Right cardiac atrium (tissue), 5 donors: ENCODE results near the gene TMEM198. TPM values are rescaled to one million over a fixed set of nuclear protein-coding genes. Genes with fewer than 3 reads are reported as not detected.
A peak's percentile ranks its signal among the peaks of the same experiment; 100 is the strongest.

Experiments
- ATAC-seq, 2 donors: fragments of 200-7000 bp; cut with Tn5 transposase; one replicate each; pipeline versions ENCODE4 v1.8.0 to v1.9.1; 2020; ENCODE audit warnings: moderate library complexity in 2 of 2, mild to moderate bottlenecking in 1 of 2
- DNase-seq, 3 donors: peaks; one replicate each; pipeline ENCODE4 v3.0.0-alpha.2; 2020
- H3K27ac ChIP-seq: one replicate; pipeline ENCODE4 v1.5.1; 2013; ENCODE audit warnings: mild to moderate bottlenecking, low read length, control low read depth, moderate library complexity
- H3K27me3 ChIP-seq: one replicate; pipeline ENCODE4 v1.6.1; 2013; ENCODE audit not compliant: control insufficient read depth, insufficient read depth
- H3K4me1 ChIP-seq: one replicate; pipeline ENCODE4 v1.6.1; 2013; ENCODE audit warnings: low read length; ENCODE audit not compliant: control insufficient read depth, insufficient read depth
- H3K4me3 ChIP-seq: one replicate; pipeline ENCODE4 v1.5.1; 2013; ENCODE audit warnings: low read length, control low read depth
- H3K9me3 ChIP-seq: one replicate; pipeline ENCODE4 v1.6.1; 2013; ENCODE audit warnings: low read length; ENCODE audit not compliant: control insufficient read depth
- WGBS: extraction: QIAGEN DNeasy Blood & Tissue Kit; methylation state at CpG from one replicate; pipeline ENCODE4 v1.1.7; 2013; 5-methylcytosine and 5-hydroxymethylcytosine counted together
- intact Hi-C, 4 donors: fragments of 100-400 bp; cut with DNase I; formaldehyde crosslinking; loops; one replicate each; pipeline versions ENCODE4 v1.11.0 to v1.14.0; 2022 to 2023
- polyA plus RNA-seq: library from polyadenylated mRNA; stranded (reverse); fragments of 200-250 nt; gene quantifications from one replicate; pipeline ENCODE4 v1.2.3, GENCODE V29; 2013
- total RNA-seq, 4 donors: library from RNA; stranded (reverse); fragmentation: NEBNext Ultra II Directional; extraction: Animal tissue kit (Norgen Biotek cat#: 25700); gene quantifications; one replicate each; pipeline ENCODE4 v1.2.1, GENCODE V29; 2021
- donor health status: healthy with polysubstance abuse.
- donor health status: DM: no; HTN: yes; CAD: no.
- donor health status: DM: no; HTN: no; CAD: no.
- donor health status: DM: no; HTN: yes; CAD: no; lungs with severe emphysema.
- donor health status: DM: yes; HTN: yes; CAD: no.

TMEM198 gene
- total and polyA plus RNA-seq, 5 donors = 1.8 to 3.4 (median 3.2) TPM

DNA sequence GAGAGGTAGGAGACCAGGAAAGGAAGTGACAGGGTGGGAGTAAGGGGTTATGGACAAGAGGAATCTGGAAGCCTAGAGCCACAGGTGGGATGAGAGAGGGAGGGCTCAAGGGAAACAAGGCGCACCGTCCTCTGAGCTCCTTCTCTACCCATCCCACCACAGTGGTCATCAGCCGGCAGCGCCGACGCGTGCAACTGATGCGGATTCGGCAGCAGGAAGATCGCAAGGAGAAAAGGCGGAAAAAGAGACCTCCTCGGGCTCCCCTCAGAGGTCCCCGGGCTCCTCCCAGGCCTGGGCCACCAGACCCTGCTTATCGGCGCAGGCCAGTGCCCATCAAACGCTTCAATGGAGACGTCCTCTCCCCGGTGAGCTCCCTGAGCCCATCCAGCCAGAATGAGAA lies 5.2 kb downstream of the TMEM198 start:
- DNase-seq (peak in 1 of 3 donors; percentile 42), ATAC-seq (no peak)
- Histone ChIP-seq H3K9me3 (no peaks in the 10 kb centered on the region), H3K4me1 (peaks cover 5% of the 10 kb centered on the region), H3K27ac (no peak overlapping the region), H3K27me3 (no peaks in the 10 kb centered on the region), H3K4me3 (no peak overlapping the region)
- intact Hi-C loops = loop anchor here in 1 of 4 donors (10.0 kb wide), 1 partner anchor 146 kb away; no protein-coding TSS in a partner anchor
- WGBS = 93% methylated on average over 18 of the region's 18 CpGs

DNA sequence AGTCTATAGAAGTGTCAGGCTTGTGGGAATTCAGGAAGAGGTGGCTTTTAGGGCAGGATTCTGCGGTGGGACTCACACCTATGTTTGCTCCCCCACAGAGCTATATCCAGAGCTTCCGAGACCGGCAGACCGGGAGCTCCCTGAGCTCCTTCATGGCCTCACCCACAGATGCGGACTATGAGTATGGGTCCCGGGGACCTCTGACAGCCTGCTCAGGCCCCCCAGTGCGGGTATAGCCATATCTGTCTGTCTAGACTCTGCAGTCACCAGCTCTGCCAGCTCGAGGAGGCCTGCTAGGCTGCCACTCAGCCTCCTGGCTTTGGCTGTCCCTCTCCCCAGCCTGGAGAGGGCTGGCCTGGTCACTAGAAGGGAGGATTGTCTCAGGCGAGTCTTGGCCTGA lies 5.8 kb downstream of the TMEM198 start:
- intact Hi-C loops = loop anchor here in 1 of 4 donors (10.0 kb wide), 1 partner anchor 145 kb away; no protein-coding TSS in a partner anchor
- H3K9me3 ChIP-seq = no peaks in the 10 kb centered on the region
- WGBS = 86% methylated on average over 9 of the region's 9 CpGs
- H3K4me1 ChIP-seq = peaks cover 5% of the 10 kb centered on the region
- DNase-seq (no peak), ATAC-seq (no peak)
- H3K27ac ChIP-seq = no peak overlapping the region
- H3K4me3 ChIP-seq = no peak overlapping the region
- no peaks in the 10 kb centered on the region for H3K27me3 ChIP-seq

DNA sequence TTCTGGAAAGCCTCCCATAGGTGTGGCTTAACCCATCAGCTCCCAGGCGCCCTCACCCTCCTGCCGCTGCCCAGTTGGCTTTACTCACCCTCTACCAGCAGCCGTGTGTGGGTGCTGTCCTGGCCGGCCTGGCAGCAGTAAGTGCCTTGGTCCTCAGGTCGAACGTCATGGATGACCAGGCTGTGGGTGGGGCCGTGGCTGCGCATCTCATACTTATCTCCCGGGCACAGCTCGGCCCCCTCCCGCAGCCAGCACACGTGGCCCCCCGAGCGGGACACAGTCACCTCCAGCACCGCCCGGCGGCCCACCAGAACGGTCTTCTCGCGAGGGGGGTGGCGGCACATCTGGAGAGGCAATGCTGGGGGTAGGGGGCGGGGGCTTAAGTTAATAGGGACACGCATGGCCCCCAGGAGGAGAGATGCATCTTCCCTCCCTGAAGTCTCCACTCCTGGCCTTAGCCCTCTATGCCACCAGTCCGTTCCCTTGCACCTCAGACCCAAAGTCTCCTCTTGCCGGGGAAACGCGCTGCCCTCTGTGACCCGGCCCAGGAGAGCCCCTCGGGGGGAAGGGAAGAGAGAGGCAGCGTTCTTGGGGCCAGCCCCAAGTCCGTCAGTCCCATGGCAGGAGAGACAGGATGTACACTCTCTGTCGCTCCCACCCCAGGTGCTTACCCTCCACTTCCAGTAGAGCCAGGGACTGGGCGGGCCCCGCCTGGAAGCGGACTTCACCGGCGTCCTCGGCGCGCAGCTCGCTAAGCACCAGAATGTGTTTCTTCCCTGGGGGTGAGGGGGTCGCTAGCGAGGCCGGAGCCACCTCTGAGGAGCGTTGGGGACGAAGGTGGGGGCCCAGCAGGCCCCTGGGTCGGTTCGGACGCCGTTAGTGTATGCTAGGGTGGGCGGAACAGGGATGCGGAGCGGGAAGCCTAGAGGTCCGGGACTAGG lies 7.9 kb downstream of the TMEM198 start:
- peak in 1 of 3 donors; percentile 71 for DNase-seq
- WGBS = 19% methylated on average over 54 of the region's 54 CpGs
- Histone ChIP-seq H3K4me3 (peak overlapping the region; percentile 42), H3K27ac (no peak overlapping the region), H3K9me3 (no peaks in the 10 kb centered on the region), H3K4me1 (peaks cover 5% of the 10 kb centered on the region), H3K27me3 (no peaks in the 10 kb centered on the region)
- ATAC-seq = peak; percentile 5 to 17
- intact Hi-C loops = no loop called here

DNA sequence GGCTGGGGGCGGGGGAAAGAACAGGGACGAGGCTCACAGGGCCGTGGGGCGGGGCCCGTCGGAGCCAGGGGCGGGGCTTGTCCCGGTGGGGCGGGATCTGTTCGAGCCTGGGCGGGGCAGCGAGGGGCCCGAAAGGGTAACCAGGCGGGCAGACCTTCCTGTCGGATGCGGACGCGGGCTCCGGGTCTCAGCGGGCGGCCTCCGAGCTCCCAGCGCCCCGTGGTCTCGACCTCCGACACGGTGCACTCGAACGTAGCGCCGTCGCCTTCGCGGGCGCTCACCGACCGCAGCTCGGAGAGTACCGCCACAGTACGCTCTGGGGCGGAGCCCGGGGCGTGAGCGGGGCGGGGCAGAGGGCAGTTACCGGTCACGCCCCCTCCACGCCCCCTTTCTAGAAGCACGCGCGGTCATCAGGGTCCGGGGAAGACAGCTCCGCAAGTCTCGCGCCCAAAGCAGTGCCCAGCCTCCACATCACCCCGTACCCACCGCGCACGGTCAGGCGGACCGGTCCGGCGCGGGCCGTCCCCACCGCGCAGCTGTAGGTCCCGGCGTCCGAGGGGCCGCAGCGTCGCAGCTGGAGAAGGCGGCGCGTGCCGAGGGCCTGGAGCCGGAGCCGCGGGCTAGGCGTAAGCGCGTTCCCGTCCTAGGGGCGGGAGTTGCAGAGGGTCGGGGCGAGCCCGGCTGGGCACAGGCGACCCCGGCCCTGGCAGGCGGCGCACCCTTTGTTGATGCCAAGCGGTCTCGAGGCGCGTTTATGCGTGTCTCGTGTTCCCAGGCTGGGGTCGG lies 8.7 kb downstream of the TMEM198 start:
- 1% methylated on average over 99 of the region's 99 CpGs for WGBS
- H3K4me1 ChIP-seq = peaks cover 5% of the 10 kb centered on the region
- DNase-seq = peak; percentile 91 to 96 (median 94)
- no peaks in the 10 kb centered on the region for H3K27me3 ChIP-seq
- no peaks in the 10 kb centered on the region for H3K9me3 ChIP-seq
- no peak overlapping the region for H3K27ac ChIP-seq
- H3K4me3 ChIP-seq = peak overlapping the region; percentile 42
- peak; percentile 91 to 92 for ATAC-seq
- intact Hi-C loops = no loop called here

DNA sequence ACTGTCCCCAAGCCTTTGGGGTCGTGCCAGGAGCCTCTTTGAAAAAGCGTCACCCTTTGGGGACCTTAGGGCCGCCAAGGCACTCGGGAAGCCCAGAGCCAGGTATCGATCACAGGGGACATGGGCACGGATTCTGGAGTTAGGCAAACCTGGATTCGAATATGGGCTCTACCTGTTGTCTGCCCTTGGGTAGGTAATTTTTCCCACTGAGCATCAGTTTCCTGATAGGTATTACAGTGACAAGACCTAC lies 9.3 kb downstream of the TMEM198 start:
- ATAC-seq (no peak), DNase-seq (no peak)
- H3K27ac ChIP-seq = no peak overlapping the region
- intact Hi-C loops = no loop called here
- peaks cover 5% of the 10 kb centered on the region for H3K4me1 ChIP-seq
- WGBS = 32% methylated on average over 7 of the region's 7 CpGs
- H3K9me3 ChIP-seq = no peaks in the 10 kb centered on the region
- H3K27me3 ChIP-seq = no peaks in the 10 kb centered on the region
- no peak overlapping the region for H3K4me3 ChIP-seq

DNA sequence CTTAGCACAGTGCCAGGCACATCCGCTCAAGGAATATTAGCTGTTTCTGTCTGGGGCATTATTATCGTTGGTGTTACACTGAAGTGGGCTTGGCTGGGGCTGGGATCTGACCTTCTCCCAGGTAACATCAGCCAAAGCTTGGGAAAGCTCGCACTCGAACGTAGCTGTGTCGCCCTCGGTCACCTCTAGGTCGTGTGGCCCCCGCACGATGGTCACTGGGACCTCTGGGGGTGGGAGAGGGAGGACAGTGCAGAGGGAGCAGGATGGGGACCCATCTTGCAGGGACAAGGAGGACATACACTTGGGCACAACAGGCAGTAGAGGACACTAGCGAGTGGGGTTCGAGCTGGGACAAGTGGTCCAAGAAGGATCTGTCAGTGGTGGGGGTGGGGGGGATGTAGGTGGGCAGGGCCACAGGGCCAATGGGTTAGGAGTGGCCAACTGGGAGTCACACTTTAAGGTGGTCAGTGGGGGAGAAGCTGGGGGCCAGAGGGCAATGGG lies 9.7 kb downstream of the TMEM198 start:
- DNase-seq (no peak), ATAC-seq (no peak)
- H3K27me3 ChIP-seq = no peaks in the 10 kb centered on the region
- no peaks in the 10 kb centered on the region for H3K9me3 ChIP-seq
- intact Hi-C loops = no loop called here
- H3K4me3 ChIP-seq = no peak overlapping the region
- peaks cover 5% of the 10 kb centered on the region for H3K4me1 ChIP-seq
- no peak overlapping the region for H3K27ac ChIP-seq
- 78% methylated on average over 12 of the region's 12 CpGs for WGBS

DNA sequence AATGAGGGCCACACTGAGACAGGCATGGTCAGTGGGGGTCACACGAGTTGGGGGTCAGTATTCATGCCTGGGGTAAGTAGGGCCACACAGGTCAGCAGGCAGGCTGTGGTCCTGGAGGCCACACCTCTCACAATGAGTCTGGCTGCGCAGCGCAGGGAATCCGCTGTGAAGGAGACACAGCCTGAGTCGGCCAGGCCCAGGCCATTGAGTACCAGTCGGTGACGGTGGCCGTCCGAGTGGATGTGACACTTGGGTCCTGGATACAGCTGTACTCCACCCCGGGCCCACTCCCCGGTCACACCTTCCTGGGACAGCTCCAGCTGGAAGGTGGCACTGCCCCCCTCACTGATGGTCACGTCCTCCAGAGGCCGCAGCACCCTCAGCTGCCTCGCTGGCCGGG lies 10.5 kb downstream of the TMEM198 start:
- Histone ChIP-seq H3K9me3 (no peaks in the 10 kb centered on the region), H3K4me3 (no peak overlapping the region), H3K27ac (no peak overlapping the region), H3K4me1 (peaks cover 5% of the 10 kb centered on the region), H3K27me3 (no peaks in the 10 kb centered on the region)
- ATAC-seq (no peak), DNase-seq (peak in 1 of 3 donors; percentile 56)
- intact Hi-C loops = no loop called here
- WGBS = 94% methylated on average over 15 of the region's 15 CpGs

DNA sequence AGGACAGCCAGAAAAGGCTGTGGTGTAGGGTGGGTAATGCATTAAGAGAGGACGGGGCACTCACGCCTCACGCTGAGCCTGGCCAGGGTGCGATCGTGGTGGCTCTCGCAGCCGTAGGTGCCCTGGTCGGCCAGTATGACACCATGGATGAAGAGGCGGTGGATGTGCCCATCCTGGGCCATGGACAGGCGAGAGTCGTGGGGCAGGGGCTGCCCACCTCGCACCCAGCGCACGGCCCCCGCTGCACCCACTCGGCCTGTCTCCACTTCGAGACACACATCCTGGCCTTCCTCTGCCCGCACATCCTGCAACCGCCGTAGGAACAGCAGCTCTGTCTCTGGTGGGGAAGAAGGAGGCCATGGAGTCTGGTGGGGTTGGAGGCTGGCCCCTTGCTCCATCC lies 12.1 kb downstream of the TMEM198 start:
- Histone ChIP-seq H3K27ac (no peak overlapping the region), H3K9me3 (no peaks in the 10 kb centered on the region), H3K27me3 (no peaks in the 10 kb centered on the region), H3K4me3 (no peak overlapping the region), H3K4me1 (peaks cover 5% of the 10 kb centered on the region)
- DNase-seq (peak in 2 of 3 donors; percentile 33 to 37), ATAC-seq (no peak)
- WGBS = 94% methylated on average over 20 of the region's 20 CpGs
- intact Hi-C loops = no loop called here

DNA sequence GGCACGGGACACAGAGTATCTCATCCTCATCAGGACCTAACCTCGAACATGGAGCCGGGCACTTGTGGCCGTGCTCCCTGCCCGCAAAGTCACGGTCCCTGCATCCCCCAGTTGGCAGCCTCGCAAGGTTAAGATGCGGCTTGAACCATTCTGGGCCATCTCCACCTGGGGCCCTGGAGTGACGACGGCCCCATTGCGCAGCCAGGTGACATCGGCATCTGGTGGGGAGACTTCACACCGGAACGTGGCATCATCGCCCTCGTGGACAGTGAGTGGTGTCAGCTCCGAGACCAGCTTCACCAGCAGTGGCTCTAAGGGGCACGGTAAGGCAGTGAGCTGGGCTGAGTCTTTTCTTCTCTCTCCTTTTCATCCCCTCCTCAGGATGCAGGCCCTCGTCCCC lies 12.6 kb downstream of the TMEM198 start:
- WGBS = 90% methylated on average over 19 of the region's 19 CpGs
- intact Hi-C loops = no loop called here
- no peaks in the 10 kb centered on the region for H3K9me3 ChIP-seq

DNA sequence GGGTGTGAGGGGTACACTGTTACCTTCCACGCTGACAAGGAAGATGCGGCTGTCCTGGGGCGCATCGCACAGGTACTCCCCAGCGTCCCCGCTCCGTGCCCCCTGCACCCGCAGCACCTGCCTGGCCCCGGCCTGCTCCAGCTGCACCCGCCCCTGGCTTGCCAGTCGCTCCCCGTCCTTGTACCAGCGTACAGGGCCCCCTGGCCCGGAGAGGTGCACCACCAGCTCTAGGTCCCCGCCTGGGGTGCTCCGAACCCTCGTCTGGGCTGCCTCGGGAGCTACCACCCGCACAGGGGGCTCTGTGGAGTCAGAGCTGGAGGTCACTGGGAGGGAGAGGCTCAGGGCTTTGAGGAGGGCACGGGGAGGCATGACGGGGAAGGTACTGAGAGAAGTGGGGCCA lies 13.5 kb downstream of the TMEM198 start:
- 95% methylated on average over 21 of the region's 21 CpGs for WGBS
- H3K27ac ChIP-seq = no peak overlapping the region
- H3K27me3 ChIP-seq = no peaks in the 10 kb centered on the region
- ATAC-seq (no peak), DNase-seq (peak in 2 of 3 donors; percentile 49 to 57)
- no peaks in the 10 kb centered on the region for H3K9me3 ChIP-seq
- peaks cover 2% of the 10 kb centered on the region for H3K4me1 ChIP-seq
- intact Hi-C loops = no loop called here
- H3K4me3 ChIP-seq = no peak overlapping the region

More for the DNA sequence above, 12.6 kb downstream of the TMEM198 start:
- DNase-seq = peak in 1 of 3 donors; percentile 41
- ATAC-seq = no peak
- H3K4me3 ChIP-seq = no peak overlapping the region
- no peaks in the 10 kb centered on the region for H3K27me3 ChIP-seq
- no peak overlapping the region for H3K27ac ChIP-seq
- H3K4me1 ChIP-seq = peaks cover 5% of the 10 kb centered on the region
